HUES64 (cell line): ENCODE results near the gene COX19.

Experiments
- H3K27ac ChIP-seq: 2 replicates; pipeline ENCODE4 v1.7.0; 2013; ENCODE audit warnings: low read depth, low read length, inconsistent platforms
- H3K27me3 ChIP-seq: 2 replicates; pipeline ENCODE4 v1.6.1; 2013; ENCODE audit warnings: mild to moderate bottlenecking, low read length; ENCODE audit not compliant: insufficient read depth
- H3K36me3 ChIP-seq: 2 replicates; pipeline ENCODE4 v1.6.1; 2013; ENCODE audit warnings: mild to moderate bottlenecking, low read length; ENCODE audit not compliant: insufficient read depth
- H3K4me1 ChIP-seq: 2 replicates; pipeline ENCODE4 v1.6.1; 2013; ENCODE audit warnings: mild to moderate bottlenecking, low read length, moderate library complexity; ENCODE audit not compliant: insufficient read depth
- H3K4me3 ChIP-seq: 2 replicates; pipeline ENCODE4 v1.5.1; 2013; ENCODE audit warnings: mild to moderate bottlenecking, low read length, moderate library complexity
- H3K9ac ChIP-seq: 2 replicates; pipeline ENCODE4 v1.6.1; 2013; ENCODE audit warnings: mild to moderate bottlenecking, low read depth, low read length
- H3K9me3 ChIP-seq: 2 replicates; pipeline ENCODE4 v1.6.1; 2013; ENCODE audit warnings: low read depth, low read length; ENCODE audit not compliant: insufficient read depth
- WGBS: fragments of 150-250, 120-280 bp; methylation state at CpG from one replicate; pipeline ENCODE4 v1.1.7; 2013; ENCODE audit warnings: missing lambda C conversion rate; 5-methylcytosine and 5-hydroxymethylcytosine counted together

COX19 gene

GRCh38 chr7:923108-924041, 52.0 kb downstream of the COX19 start:
- no peak overlapping the region for H3K4me3 ChIP-seq

GRCh38 chr7:922334-923107, 52.8 kb downstream of the COX19 start:
- Histone ChIP-seq H3K4me1 (no peaks in the 10 kb centered on the region), H3K27ac (no peak overlapping the region), H3K36me3 (no peaks in the 10 kb centered on the region), H3K27me3 (no peaks in the 10 kb centered on the region), H3K9ac (no peak overlapping the region; the same call in 1 of the 2 replicates), H3K9me3 (no peaks in the 10 kb centered on the region), H3K4me3 (no peak overlapping the region)
- whole genome bisulfite sequencing = 81% methylated on average over 24 of the region's 29 CpGs

More at GRCh38 chr7:923108-924041, 52.0 kb downstream of the COX19 start:
- Histone ChIP-seq H3K9ac (no peak overlapping the region; the same call in 1 of the 2 replicates), H3K27me3 (no peaks in the 10 kb centered on the region), H3K36me3 (no peaks in the 10 kb centered on the region), H3K27ac (no peak overlapping the region), H3K4me1 (no peaks in the 10 kb centered on the region), H3K9me3 (no peaks in the 10 kb centered on the region)
- WGBS = 73% methylated on average over 40 of the region's 40 CpGs

- H3K4me1 ChIP-seq = no peaks in the 10 kb centered on the region
- 90% methylated on average over 36 of the region's 36 CpGs for WGBS
- H3K36me3 ChIP-seq = no peaks in the 10 kb centered on the region
- no peak overlapping the region for H3K4me3 ChIP-seq
- no peaks in the 10 kb centered on the region for H3K27me3 ChIP-seq
- H3K9me3 ChIP-seq = no peaks in the 10 kb centered on the region
- H3K9ac ChIP-seq = no peak overlapping the region
- no peak overlapping the region for H3K27ac ChIP-seq
These were observed 53.6 kb downstream of the COX19 start for GRCh38 chr7:921581-922333.

- no peaks in the 10 kb centered on the region for H3K9me3 ChIP-seq
- H3K9ac ChIP-seq = no peak overlapping the region
- H3K36me3 ChIP-seq = no peaks in the 10 kb centered on the region
- 93% methylated on average over 15 of the region's 15 CpGs for WGBS
- no peaks in the 10 kb centered on the region for H3K4me1 ChIP-seq
- H3K4me3 ChIP-seq = no peak overlapping the region
- no peaks in the 10 kb centered on the region for H3K27me3 ChIP-seq
- no peak overlapping the region for H3K27ac ChIP-seq
These were observed 54.3 kb downstream of the COX19 start for GRCh38 chr7:921071-921461.

- no peak overlapping the region for H3K4me3 ChIP-seq
- H3K36me3 ChIP-seq = no peaks in the 10 kb centered on the region
- no peaks in the 10 kb centered on the region for H3K4me1 ChIP-seq
- H3K27ac ChIP-seq = no peak overlapping the region
- H3K27me3 ChIP-seq = no peaks in the 10 kb centered on the region
- 87% methylated on average over 40 of the region's 40 CpGs for WGBS
- no peaks in the 10 kb centered on the region for H3K9me3 ChIP-seq
- no peak overlapping the region for H3K9ac ChIP-seq
These were observed 54.8 kb downstream of the COX19 start for GRCh38 chr7:920351-921070.

GRCh38 chr7:919924-920341, 55.4 kb downstream of the COX19 start:
- 90% methylated on average over 26 of the region's 26 CpGs for WGBS
- H3K9ac ChIP-seq = no peak overlapping the region
- H3K4me1 ChIP-seq = no peaks in the 10 kb centered on the region
- H3K36me3 ChIP-seq = no peaks in the 10 kb centered on the region
- H3K27ac ChIP-seq = no peak overlapping the region
- H3K4me3 ChIP-seq = no peak overlapping the region
- no peaks in the 10 kb centered on the region for H3K27me3 ChIP-seq
- H3K9me3 ChIP-seq = no peaks in the 10 kb centered on the region

GRCh38 chr7:919114-919442, 56.3 kb downstream of the COX19 start:
- Histone ChIP-seq H3K27ac (no peak overlapping the region), H3K9ac (no peak overlapping the region), H3K36me3 (no peaks in the 10 kb centered on the region), H3K27me3 (no peaks in the 10 kb centered on the region), H3K9me3 (no peaks in the 10 kb centered on the region), H3K4me1 (no peaks in the 10 kb centered on the region), H3K4me3 (no peak overlapping the region)
- WGBS = 90% methylated on average over 13 of the region's 13 CpGs

- no peak overlapping the region for H3K27ac ChIP-seq
- H3K36me3 ChIP-seq = no peaks in the 10 kb centered on the region
- H3K27me3 ChIP-seq = no peaks in the 10 kb centered on the region
- H3K9ac ChIP-seq = no peak overlapping the region
- no peak overlapping the region for H3K4me3 ChIP-seq
- no peaks in the 10 kb centered on the region for H3K4me1 ChIP-seq
- no peaks in the 10 kb centered on the region for H3K9me3 ChIP-seq
- WGBS = 92% methylated on average over 21 of the region's 21 CpGs
These were observed 56.8 kb downstream of the COX19 start for GRCh38 chr7:918441-919113.

GRCh38 chr7:918118-918425, 57.3 kb downstream of the COX19 start:
- Histone ChIP-seq H3K9ac (no peak overlapping the region), H3K27ac (no peak overlapping the region), H3K9me3 (no peaks in the 10 kb centered on the region), H3K36me3 (no peaks in the 10 kb centered on the region), H3K4me3 (no peak overlapping the region), H3K4me1 (no peaks in the 10 kb centered on the region), H3K27me3 (no peaks in the 10 kb centered on the region)
- 88% methylated on average over 9 of the region's 9 CpGs for WGBS

GRCh38 chr7:917255-918117, 57.9 kb downstream of the COX19 start:
- Histone ChIP-seq H3K4me3 (no peak overlapping the region), H3K9ac (no peak overlapping the region), H3K4me1 (no peaks in the 10 kb centered on the region), H3K27ac (no peak overlapping the region), H3K27me3 (no peaks in the 10 kb centered on the region), H3K36me3 (no peaks in the 10 kb centered on the region), H3K9me3 (no peaks in the 10 kb centered on the region)
- 97% methylated on average over 25 of the region's 33 CpGs for WGBS
